ENCODE data around the gene CCDC8. TPM values are rescaled to one million over a fixed set of nuclear protein-coding genes. Genes with fewer than 3 reads are reported as not detected.

The CCDC8 gene
- total RNA-seq, 1 experiment from 2014 or later = not detected

DNA sequence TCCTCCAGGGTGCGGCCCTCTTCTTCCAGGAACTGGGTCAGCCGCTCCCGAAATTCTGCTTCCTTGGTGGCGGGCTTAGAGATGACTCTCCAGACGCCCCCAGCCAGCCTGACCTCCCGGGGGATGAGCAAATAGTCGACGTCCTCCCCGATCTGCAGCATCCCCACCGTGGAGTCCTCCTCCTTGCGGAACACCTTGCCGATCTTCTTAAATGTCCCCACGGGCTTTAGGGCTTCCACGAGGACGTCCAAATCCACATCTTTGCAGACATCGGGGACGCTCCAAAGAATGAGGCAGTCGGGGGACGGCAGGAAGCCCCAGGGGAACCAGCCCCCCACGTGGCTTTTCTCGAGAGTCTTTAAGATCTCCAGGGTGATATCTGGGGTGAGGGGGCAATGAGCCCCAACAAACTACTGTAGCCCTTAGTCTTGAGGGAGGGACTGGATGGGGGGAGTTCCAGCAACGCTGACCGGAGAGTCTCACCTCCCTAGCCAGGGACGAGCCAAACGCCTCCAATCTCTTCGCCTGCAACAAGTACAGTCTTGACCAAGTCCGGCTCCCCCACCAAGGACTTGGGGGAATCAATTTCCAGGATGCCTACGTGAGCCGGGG lies 608 bp downstream of the CCDC8 start:
- no peaks in the 10 kb centered on the region for H3K36me3 Mint-ChIP-seq (ENCODE audit: insufficient read depth, unreplicated experiment)
- CTCF ChIA-PET = no interaction called here
- no peaks in the 10 kb centered on the region for H3K9me3 Mint-ChIP-seq (ENCODE audit: low read depth, unreplicated experiment)
- TF ChIP-seq, protein P1, sequence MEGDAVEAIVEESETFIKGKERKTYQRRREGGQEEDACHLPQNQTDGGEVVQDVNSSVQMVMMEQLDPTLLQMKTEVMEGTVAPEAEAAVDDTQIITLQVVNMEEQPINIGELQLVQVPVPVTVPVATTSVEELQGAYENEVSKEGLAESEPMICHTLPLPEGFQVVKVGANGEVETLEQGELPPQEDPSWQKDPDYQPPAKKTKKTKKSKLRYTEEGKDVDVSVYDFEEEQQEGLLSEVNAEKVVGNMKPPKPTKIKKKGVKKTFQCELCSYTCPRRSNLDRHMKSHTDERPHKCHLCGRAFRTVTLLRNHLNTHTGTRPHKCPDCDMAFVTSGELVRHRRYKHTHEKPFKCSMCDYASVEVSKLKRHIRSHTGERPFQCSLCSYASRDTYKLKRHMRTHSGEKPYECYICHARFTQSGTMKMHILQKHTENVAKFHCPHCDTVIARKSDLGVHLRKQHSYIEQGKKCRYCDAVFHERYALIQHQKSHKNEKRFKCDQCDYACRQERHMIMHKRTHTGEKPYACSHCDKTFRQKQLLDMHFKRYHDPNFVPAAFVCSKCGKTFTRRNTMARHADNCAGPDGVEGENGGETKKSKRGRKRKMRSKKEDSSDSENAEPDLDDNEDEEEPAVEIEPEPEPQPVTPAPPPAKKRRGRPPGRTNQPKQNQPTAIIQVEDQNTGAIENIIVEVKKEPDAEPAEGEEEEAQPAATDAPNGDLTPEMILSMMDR (IDR thresholded peaks at IDR 0.05; ENCODE audit: unreplicated experiment) = no peak
- DNase-seq = no peak
- H3K4me3 Mint-ChIP-seq (ENCODE audit: low read depth, unreplicated experiment) = no peak overlapping the region
- H3K4me1 Mint-ChIP-seq (ENCODE audit: low read depth, unreplicated experiment) = peaks cover 13% of the 10 kb centered on the region
- H3K27me3 Mint-ChIP-seq (ENCODE audit: unreplicated experiment) = peaks cover 79% of the 10 kb centered on the region
- intact Hi-C loops (cut with micrococcal nuclease; ENCODE audit: unreplicated experiment) = no loop called here
- no TSS peak for BruUV-seq (replicated peaks)
- no peak overlapping the region for H3K27ac Mint-ChIP-seq (ENCODE audit: unreplicated experiment)

DNA sequence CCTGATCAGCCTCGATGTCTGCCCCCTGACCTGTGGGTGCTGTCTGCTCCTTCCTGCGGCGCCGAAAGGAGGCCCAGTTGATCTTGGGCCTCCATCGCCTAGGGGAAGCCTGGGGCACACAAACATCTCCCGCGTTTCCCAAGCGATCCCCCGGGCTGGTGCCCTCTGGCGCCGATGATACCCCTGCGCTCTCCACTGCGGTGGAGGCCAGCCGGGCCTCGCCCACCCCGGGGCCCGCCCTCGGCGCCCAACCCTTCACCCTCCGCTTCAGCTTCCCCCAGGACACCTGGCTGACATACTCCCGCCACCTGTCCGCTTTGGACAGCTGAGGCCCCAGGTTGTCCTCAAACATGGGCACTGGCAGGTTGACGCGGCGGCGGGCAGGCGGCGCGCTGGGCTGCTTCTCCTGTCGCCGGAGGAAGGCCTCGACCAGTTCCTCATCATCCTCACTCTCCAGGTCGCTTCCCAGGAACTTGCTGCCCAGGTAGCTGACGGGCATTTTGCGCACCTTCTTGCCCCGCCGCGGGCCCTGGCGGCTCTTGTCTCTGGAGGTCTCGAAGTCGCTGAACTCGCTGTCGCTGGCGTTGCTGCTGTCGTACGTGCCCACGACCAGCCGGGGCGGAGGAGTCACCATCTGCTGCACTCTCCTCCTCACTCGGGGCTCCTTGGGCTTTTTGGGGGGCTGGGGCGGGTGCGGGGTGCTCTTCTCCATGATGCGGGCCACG lies 1.3 kb downstream of the CCDC8 start:
- H3K9me3 Mint-ChIP-seq (ENCODE audit: low read depth, unreplicated experiment) = no peaks in the 10 kb centered on the region
- H3K4me1 Mint-ChIP-seq (ENCODE audit: low read depth, unreplicated experiment) = peaks cover 13% of the 10 kb centered on the region

DNA sequence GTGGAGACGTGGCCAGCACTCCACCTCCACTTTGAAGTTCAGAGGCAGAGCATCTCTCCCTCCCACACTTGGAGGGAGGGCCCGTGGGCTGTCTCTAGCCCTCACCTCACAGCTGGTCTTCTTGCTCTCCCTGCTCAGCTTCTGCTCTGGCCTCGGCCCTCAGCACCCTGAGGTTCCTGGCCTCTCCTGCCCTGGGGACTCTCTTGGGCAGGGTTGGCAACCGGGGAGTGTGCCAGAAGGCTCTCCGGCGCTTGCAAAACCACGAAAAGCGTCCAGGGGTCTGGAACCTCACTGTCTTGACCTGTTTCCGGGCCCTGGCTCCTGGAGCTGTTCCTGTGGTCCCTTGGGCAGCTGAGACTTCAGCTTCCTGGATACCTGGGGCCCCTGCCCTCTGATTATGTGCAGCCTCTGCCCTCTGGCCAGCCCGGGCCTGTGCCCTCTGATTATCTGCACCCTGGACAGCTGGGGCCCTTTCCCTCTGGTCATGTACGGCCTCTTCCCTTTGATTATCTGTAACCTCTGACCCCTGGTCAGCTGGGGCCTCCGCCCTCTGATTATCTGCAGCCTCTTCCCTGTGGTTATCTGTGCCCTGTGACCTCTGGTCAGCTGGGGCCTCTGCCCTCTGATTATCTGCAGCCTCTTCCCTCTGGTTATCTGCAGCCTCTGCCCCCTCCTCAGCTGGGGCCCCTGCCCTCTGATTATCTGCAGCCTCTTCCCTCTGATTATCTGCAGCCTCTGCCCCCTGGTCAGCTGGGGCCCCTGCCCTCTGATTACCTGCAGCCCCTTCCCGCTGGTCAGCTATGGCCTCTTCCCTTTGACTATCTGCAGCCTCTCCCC lies 2.1 kb downstream of the CCDC8 start:
- H3K27me3 Mint-ChIP-seq (ENCODE audit: unreplicated experiment) = peaks cover 77% of the 10 kb centered on the region
- peaks cover 4% of the 10 kb centered on the region for H3K36me3 Mint-ChIP-seq (ENCODE audit: insufficient read depth, unreplicated experiment)
- peaks cover 13% of the 10 kb centered on the region for H3K4me1 Mint-ChIP-seq (ENCODE audit: low read depth, unreplicated experiment)
- no peak overlapping the region for H3K4me3 Mint-ChIP-seq (ENCODE audit: low read depth, unreplicated experiment)
- H3K27ac Mint-ChIP-seq (ENCODE audit: unreplicated experiment) = no peak overlapping the region
- no peak for DNase-seq
- TF ChIP-seq, protein P1 (IDR thresholded peaks at IDR 0.05; ENCODE audit: unreplicated experiment) = no peak
- no TSS peak for BruUV-seq (replicated peaks)
- intact Hi-C loops (cut with micrococcal nuclease; ENCODE audit: unreplicated experiment) = no loop called here
- H3K9me3 Mint-ChIP-seq (ENCODE audit: low read depth, unreplicated experiment) = no peaks in the 10 kb centered on the region
- CTCF ChIA-PET = no interaction called here

More for the DNA sequence above, 1.3 kb downstream of the CCDC8 start:
- Mint-ChIP-seq H3K27ac (ENCODE audit: unreplicated experiment) (no peak overlapping the region), H3K36me3 (ENCODE audit: insufficient read depth, unreplicated experiment) (no peaks in the 10 kb centered on the region), H3K27me3 (ENCODE audit: unreplicated experiment) (peaks cover 80% of the 10 kb centered on the region), H3K4me3 (ENCODE audit: low read depth, unreplicated experiment) (no peak overlapping the region)
- TF ChIP-seq, protein P1 (IDR thresholded peaks at IDR 0.05; ENCODE audit: unreplicated experiment) = no peak
- CTCF ChIA-PET = no interaction called here
- no peak for DNase-seq
- no TSS peak for BruUV-seq (replicated peaks)
- intact Hi-C loops (cut with micrococcal nuclease; ENCODE audit: unreplicated experiment) = no loop called here

DNA sequence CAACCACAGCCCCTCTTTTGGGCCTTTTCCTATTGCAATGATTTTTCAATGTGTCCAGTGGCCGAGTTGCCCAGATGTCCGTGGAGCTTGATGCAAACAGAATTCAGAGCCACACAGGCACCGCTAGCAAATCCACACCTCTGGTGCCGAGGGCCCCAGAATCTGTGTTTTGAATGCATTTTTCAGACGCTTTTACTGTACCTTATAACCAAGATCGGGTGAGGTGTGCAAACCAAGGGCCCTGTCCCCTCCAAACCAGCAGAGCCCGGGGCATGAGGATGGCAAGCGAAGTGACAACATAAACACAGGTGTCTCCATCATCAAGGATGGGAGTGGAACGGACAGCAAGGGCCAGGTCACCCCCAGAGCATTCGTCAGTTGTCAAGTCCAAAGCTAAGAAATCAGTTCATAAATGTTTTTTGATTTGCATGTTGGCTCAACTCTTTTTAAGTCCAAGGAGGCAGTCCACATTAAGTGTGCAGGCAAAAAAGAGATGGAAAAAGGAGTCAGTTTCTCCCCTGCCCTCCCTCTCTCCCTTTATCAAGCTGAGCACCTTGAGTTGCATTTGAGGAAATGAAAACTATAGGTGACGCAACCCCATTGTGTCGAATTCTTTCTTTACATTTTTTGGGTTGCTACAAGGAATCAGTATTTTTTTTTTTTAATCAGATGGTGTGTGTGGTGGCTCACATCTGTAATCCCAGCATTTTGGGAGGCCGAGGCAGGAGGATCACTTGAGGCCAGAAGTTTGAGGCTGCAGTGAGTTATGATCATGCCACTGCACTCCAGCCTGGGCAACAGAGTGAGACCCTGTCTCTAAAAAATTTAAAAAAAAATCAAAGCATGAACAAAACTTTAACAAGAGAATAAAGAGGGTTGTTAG lies 2.9 kb downstream of the CCDC8 start:
- Mint-ChIP-seq H3K36me3 (ENCODE audit: insufficient read depth, unreplicated experiment) (peaks cover 4% of the 10 kb centered on the region), H3K4me3 (ENCODE audit: low read depth, unreplicated experiment) (no peak overlapping the region), H3K27me3 (ENCODE audit: unreplicated experiment) (peaks cover 69% of the 10 kb centered on the region), H3K4me1 (ENCODE audit: low read depth, unreplicated experiment) (peaks cover 7% of the 10 kb centered on the region), H3K9me3 (ENCODE audit: low read depth, unreplicated experiment) (no peaks in the 10 kb centered on the region), H3K27ac (ENCODE audit: unreplicated experiment) (no peak overlapping the region)
- TF ChIP-seq, protein P1 (IDR thresholded peaks at IDR 0.05; ENCODE audit: unreplicated experiment) = no peak
- DNase-seq = no peak
- CTCF ChIA-PET = no interaction called here
- no TSS peak for BruUV-seq (replicated peaks)
- intact Hi-C loops (cut with micrococcal nuclease; ENCODE audit: unreplicated experiment) = no loop called here

Data from Calu3 (cell line).